A673 (cell line): ENCODE results near the gene LBH. TPM values are rescaled to one million over a fixed set of nuclear protein-coding genes. Genes with fewer than 3 reads are reported as not detected.
"Not testable (repeated sequence)": the region's sequence is repeated elsewhere in the genome, so short reads cannot be mapped to it uniquely, and the experiment has no call there.

ENCODE experiments used
- BruUV-seq: library from RNA; stranded (reverse); fragments of 400-500 nt; replicated peaks from 2 replicates; lab custom pipeline; 2021; lab: Mats Ljungman, UMichigan
- CTCF ChIA-PET: fragments of 300-600 bp; sonication (Branson Sonifier 250); formaldehyde crosslinking; loops from one replicate; lab custom pipeline; 2022; ENCODE audit warnings: antibody characterized with exemption; lab: Charles Lee
- POLR2A ChIA-PET: fragments of 300-600 bp; sonication (Branson Sonifier 250); formaldehyde crosslinking; loops from one replicate; lab custom pipeline; 2022; ENCODE audit warnings: antibody characterized with exemption; ENCODE audit not compliant: low non-redundant PET; lab: Charles Lee
- DNase-seq: peaks from one replicate; pipeline ENCODE4 v3.0.0-alpha.2; 2015; ENCODE audit warnings: low spot score
- H3K27ac ChIP-seq: fragments of 200-600 bp; sonication (generic); 2 replicates; pipeline ENCODE4 v1.5.1; 2016; ENCODE audit warnings: mixed run types, low read depth, mild to moderate bottlenecking, mixed read lengths, antibody characterized with exemption, low read length; ENCODE audit not compliant: poor library complexity, severe bottlenecking
- H3K27me3 ChIP-seq: fragments of 200-600 bp; sonication (generic); replicated peaks from 2 replicates; pipeline ENCODE4 v1.6.1; 2017; ENCODE audit warnings: mixed run types, low read depth, mild to moderate bottlenecking, mixed read lengths, antibody characterized with exemption, low read length; ENCODE audit not compliant: insufficient read depth, poor library complexity
- H3K36me3 ChIP-seq: fragments of 200-600 bp; sonication (generic); 2 replicates; pipeline ENCODE4 v1.6.1; 2016; ENCODE audit warnings: mixed run types, mild to moderate bottlenecking, mixed read lengths, antibody characterized with exemption, low read length; ENCODE audit not compliant: insufficient read depth, poor library complexity, severe bottlenecking
- H3K4me1 ChIP-seq: fragments of 200-600 bp; sonication (generic); 2 replicates; pipeline ENCODE4 v1.6.1; 2017; ENCODE audit warnings: mixed run types, mild to moderate bottlenecking, mixed read lengths, antibody characterized with exemption, low read length; ENCODE audit not compliant: insufficient read depth, poor library complexity, severe bottlenecking
- H3K4me3 ChIP-seq: fragments of 200-600 bp; sonication (generic); 2 replicates; pipeline ENCODE4 v1.5.1; 2016; ENCODE audit warnings: low read depth, mixed run types, mild to moderate bottlenecking, mixed read lengths, low read length; ENCODE audit not compliant: poor library complexity, severe bottlenecking
- H3K9me3 ChIP-seq: fragments of 200-600 bp; sonication (generic); 2 replicates; pipeline ENCODE4 v1.6.1; 2016; ENCODE audit warnings: mixed run types, low read depth, mild to moderate bottlenecking, mixed read lengths, antibody characterized with exemption, low read length; ENCODE audit not compliant: poor library complexity, severe bottlenecking
- CTCF ChIP-seq: fragments of 300-800, 200-600 bp; sonication (generic); conservative IDR thresholded peaks from 2 replicates; pipeline ENCODE4 v1.5.1; 2017; ENCODE audit warnings: low read depth, mild to moderate bottlenecking, antibody characterized with exemption, low read length, moderate library complexity, mixed read lengths
- EZH2 ChIP-seq: fragments of 200-600 bp; sonication (generic); IDR thresholded peaks from 2 replicates; pipeline ENCODE4 v1.6.1; 2017; ENCODE audit warnings: borderline replicate concordance, low read depth, mild to moderate bottlenecking, mixed read lengths, antibody characterized with exemption, low read length; ENCODE audit not compliant: poor library complexity, severe bottlenecking
- intact Hi-C: fragments of 100-400 bp; cut with micrococcal nuclease; formaldehyde crosslinking; loops from one replicate; pipeline ENCODE4 v1.10.0; 2022; ENCODE audit not compliant: unreplicated experiment
- total RNA-seq: library from RNA; stranded (reverse); gene quantifications from 2 replicates; pipeline ENCODE4 v1.2.3, GENCODE V29; 2021

The LBH gene
- total RNA-seq, 1 experiment from 2014 or later, result 140 TPM

- intact Hi-C loops, result no loop called here
- BruUV-seq, result no TSS peak
- H3K27ac ChIP-seq, result no peak overlapping the region
- ChIA-PET POLR2A (no interaction called here), CTCF (no interaction called here)
- TF ChIP-seq EZH2 (no peak), CTCF (no peak)
- H3K36me3 ChIP-seq, result no peaks in the 10 kb centered on the region
- H3K9me3 ChIP-seq, result no peaks in the 10 kb centered on the region
- H3K4me3 ChIP-seq, result no peak overlapping the region
- no peak for DNase-seq
- H3K4me1 ChIP-seq, result no peaks in the 10 kb centered on the region
- no peaks in the 10 kb centered on the region for H3K27me3 ChIP-seq
Observed at GRCh38 chr2:30267161-30267975, 36.0 kb downstream of the LBH start.

DNA sequence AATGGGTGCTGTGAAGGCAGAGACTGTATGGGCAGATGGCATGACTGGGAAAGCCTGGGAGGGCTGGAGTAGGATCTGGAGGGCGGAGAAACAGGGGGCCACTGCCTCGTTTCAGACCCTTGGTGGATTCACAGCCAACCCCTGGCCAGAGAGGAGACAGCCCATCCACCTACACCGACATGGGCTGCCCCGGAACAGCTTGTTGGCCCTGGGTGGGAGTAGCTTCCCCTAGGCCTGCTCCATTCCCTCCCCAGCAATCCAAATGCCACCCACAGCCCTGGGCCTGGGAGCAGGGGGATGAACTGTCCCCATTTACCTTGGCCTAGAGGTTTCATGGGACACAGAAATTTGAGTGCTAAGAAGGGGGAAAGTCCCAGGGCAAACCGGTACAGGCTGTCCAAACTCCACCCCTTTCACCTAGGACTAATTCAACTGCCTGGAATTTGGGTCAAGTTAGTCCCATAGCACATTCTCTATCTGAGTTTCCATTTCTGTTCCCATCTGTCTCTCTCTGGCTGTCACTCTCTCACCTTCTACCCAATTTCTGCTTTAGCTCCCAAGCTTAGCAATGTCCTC, 37.0 kb downstream of the LBH start:
- H3K9me3 ChIP-seq, result no peaks in the 10 kb centered on the region
- CTCF ChIA-PET, result interaction anchor here (0.5 kb wide), 1 partner anchor 103 kb away, joined by 3 read pairs; no protein-coding TSS in a partner anchor
- H3K27me3 ChIP-seq, result no peaks in the 10 kb centered on the region
- peaks cover 9% of the 10 kb centered on the region for H3K4me1 ChIP-seq
- no TSS peak for BruUV-seq
- H3K4me3 ChIP-seq, result no peak overlapping the region
- no peak overlapping the region for H3K27ac ChIP-seq
- intact Hi-C loops, result no loop called here
- DNase-seq, result no peak
- H3K36me3 ChIP-seq, result no peaks in the 10 kb centered on the region
- POLR2A ChIA-PET, result no interaction called here
- TF ChIP-seq CTCF, result no peak
- no peak for TF ChIP-seq EZH2

- H3K27me3 ChIP-seq, DNase-seq, intact Hi-C loops, CTCF ChIA-PET, BruUV-seq, POLR2A ChIA-PET, H3K27ac ChIP-seq, H3K9me3 ChIP-seq, H3K4me3 ChIP-seq, H3K36me3 ChIP-seq: not testable (repeated sequence)
- H3K4me1 ChIP-seq, result peaks cover 11% of the 10 kb centered on the region
Observed at GRCh38 chr2:30269114-30269770, 37.9 kb downstream of the LBH start.
